Heart right ventricle (tissue), 16 donors: Measurements from ENCODE around the gene RBMS3. TPM values are rescaled to one million over a fixed set of nuclear protein-coding genes. Genes with fewer than 3 reads are reported as not detected.

Experiments
- ATAC-seq, 8 donors: fragments of 200-7000 bp; cut with Tn5 transposase; one replicate each; pipeline ENCODE4 v1.9.1; 2020; ENCODE audit warnings: mild to moderate bottlenecking in 8 of 8, moderate library complexity in 8 of 8, moderate number of reproducible peaks in 1 of 8
- DNase-seq, 2 donors: peaks; one replicate each; pipeline ENCODE4 v3.0.0-alpha.2; 2020
- H3K27ac ChIP-seq, 10 donors: fragments of 200-600 bp; sonication (generic) in 2 of 10; one replicate each; pipeline versions ENCODE4 v1.5.0 to v1.8.0; 2020 to 2022; ENCODE audit warnings: mild to moderate bottlenecking in 3 of 10
- H3K27me3 ChIP-seq, 7 donors: fragments of 200-600 bp; one replicate each; pipeline ENCODE4 v1.8.0; 2021 to 2022; ENCODE audit warnings: mild to moderate bottlenecking in 2 of 7
- H3K36me3 ChIP-seq, 9 donors: fragments of 200-600 bp; sonication (generic) in 1 of 9; one replicate each; pipeline versions ENCODE4 v1.5.0 to v1.8.0; 2020 to 2022; ENCODE audit warnings: mild to moderate bottlenecking in 2 of 9
- H3K4me1 ChIP-seq, 9 donors: fragments of 200-600 bp; sonication (generic) in 1 of 9; one replicate each; pipeline versions ENCODE4 v1.5.0 to v1.8.0; 2020 to 2022; ENCODE audit warnings: mild to moderate bottlenecking in 4 of 9
- H3K4me3 ChIP-seq, 10 donors: fragments of 200-600 bp; sonication (generic) in 2 of 10; one replicate each; pipeline versions ENCODE4 v1.5.0 to v1.8.0; 2020 to 2022; ENCODE audit warnings: mild to moderate bottlenecking in 7 of 10, moderate library complexity in 2 of 10
- H3K9me3 ChIP-seq, 11 donors: fragments of 200-600 bp in 10 of 11; sonication (generic) in 2 of 11; one replicate each; pipeline versions ENCODE4 v1.5.0 to v1.8.0; 2013 to 2022; ENCODE audit warnings: mild to moderate bottlenecking in 2 of 11, control low read depth in 1 of 11, moderate library complexity in 1 of 11
- WGBS, 2 donors: extraction: QIAGEN DNeasy Blood & Tissue Kit; methylation state at CpG; one replicate each; pipeline ENCODE4 v1.1.7; 2013; ENCODE audit warnings: inconsistent platforms in 1 of 2; 5-methylcytosine and 5-hydroxymethylcytosine counted together
- intact Hi-C, 10 donors: fragments of 100-400 bp; cut with DNase I; formaldehyde crosslinking; loops; one replicate each; pipeline versions ENCODE4 v1.11.1 to v1.14.2; 2022
- polyA plus RNA-seq, 2 donors: library from polyadenylated mRNA; stranded (reverse); fragments of 200-250 nt; gene quantifications; one replicate each; pipeline ENCODE4 v1.2.3, GENCODE V29; 2013
- total RNA-seq, 10 donors: library from RNA; stranded (reverse); fragmentation: NEBNext Ultra II Directional in 3 of 10; extraction: Animal tissue kit (Norgen Biotek cat#: 25700) in 3 of 10; gene quantifications; one replicate each; pipeline versions ENCODE4 v1.2.1 to v1.2.4, GENCODE V29; 2021 to 2023
- TF ChIP-seq, protein P1 (sequence below), 9 donors: fragments of 200-600 bp; sonication (generic) in 2 of 9; IDR thresholded peaks; one replicate each; pipeline versions ENCODE4 v1.5.0 to v1.8.0; 2021 to 2022; ENCODE audit warnings: antibody characterized with exemption in 9 of 9, mild to moderate bottlenecking in 5 of 9, moderate library complexity in 1 of 9
- donor health status: Arrhythmogenic right ventricular cardiomyopathy.
- donor health status: ischemic (EF 13 %, LVEDD 7.1; RV severe dilation, severe dysfunction).
- donor health status: healthy with polysubstance abuse.
- donor health status: DM: no; HTN: yes; CAD: no.
- donor health status: DM: no; HTN: no; CAD: no.
- donor health status: ischemic (EF 25% LVEDD 6.9; RV normal size, moderate dysfunction).
- donor health status: ischemic (EF 25% LVEDD 5.7; RV mildly dilated, moderate dysfunction).
- donor health status: healthy.
- donor health status: DM: yes; HTN: yes; CAD: no.
- donor health status: Ischemic cardiomyopathy.
- donor health status: ischemic (EF 35%, LVEDD 5.7; RV mildly dilated, moderate dysfunction).
- donor health status: nonischemic (EF 11% LVEDD 7.7; RV severe dilation, severe dysfunction).
- donor health status: DM: yes; HTN: yes; CAD: no.
- donor health status: PGD.
- donor health status: ischemic (EF 29% LVEDD 5.4; RV normal size, mild dysfunction).
- donor health status: nonischemic (EF 23%, LVEDD 6.1; RV moderate dilation, normal function).

RBMS3 gene
- total and polyA plus RNA-seq, 12 donors = 3.2 to 41.1 (median 26.4) TPM

DNA sequence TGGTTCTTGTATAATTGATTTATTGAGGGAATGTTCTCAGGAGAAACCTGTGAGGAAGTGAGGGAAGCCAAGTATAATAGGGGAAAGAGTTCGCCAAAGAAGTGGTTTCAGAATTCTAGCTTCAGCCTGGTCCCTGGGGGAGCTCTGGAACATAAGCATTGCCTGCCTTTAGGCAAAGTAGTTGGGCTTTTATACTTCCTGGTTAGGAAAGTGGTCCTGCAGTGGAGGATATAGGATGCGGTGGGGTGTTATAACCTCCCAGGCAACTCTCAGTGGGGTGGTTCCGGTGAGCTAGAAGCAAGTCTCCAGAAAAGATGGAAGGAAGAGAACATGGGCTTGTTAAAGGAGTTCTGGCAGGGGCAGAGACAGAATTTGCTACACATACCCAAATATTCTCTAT lies 22.7 kb upstream of the RBMS3 start:
- Histone ChIP-seq H3K4me3 (no peak overlapping the region), H3K36me3 (no peaks in the 10 kb centered on the region), H3K4me1 (peaks cover 0 to 3% (median 0%) of the 10 kb centered on the region in 9 donors), H3K9me3 (no peaks in the 10 kb centered on the region), H3K27me3 (no peaks in the 10 kb centered on the region), H3K27ac (no peak overlapping the region)
- no peak for ATAC-seq
- intact Hi-C loops = no loop called here
- 93% methylated on average over 3 of the region's 3 CpGs for WGBS, 2 donors
- no peak for DNase-seq
- TF ChIP-seq, protein P1, sequence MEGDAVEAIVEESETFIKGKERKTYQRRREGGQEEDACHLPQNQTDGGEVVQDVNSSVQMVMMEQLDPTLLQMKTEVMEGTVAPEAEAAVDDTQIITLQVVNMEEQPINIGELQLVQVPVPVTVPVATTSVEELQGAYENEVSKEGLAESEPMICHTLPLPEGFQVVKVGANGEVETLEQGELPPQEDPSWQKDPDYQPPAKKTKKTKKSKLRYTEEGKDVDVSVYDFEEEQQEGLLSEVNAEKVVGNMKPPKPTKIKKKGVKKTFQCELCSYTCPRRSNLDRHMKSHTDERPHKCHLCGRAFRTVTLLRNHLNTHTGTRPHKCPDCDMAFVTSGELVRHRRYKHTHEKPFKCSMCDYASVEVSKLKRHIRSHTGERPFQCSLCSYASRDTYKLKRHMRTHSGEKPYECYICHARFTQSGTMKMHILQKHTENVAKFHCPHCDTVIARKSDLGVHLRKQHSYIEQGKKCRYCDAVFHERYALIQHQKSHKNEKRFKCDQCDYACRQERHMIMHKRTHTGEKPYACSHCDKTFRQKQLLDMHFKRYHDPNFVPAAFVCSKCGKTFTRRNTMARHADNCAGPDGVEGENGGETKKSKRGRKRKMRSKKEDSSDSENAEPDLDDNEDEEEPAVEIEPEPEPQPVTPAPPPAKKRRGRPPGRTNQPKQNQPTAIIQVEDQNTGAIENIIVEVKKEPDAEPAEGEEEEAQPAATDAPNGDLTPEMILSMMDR (IDR thresholded peaks at IDR 0.05) = no peak

- Histone ChIP-seq H3K4me3 (no peak overlapping the region), H3K27me3 (no peaks in the 10 kb centered on the region), H3K36me3 (no peaks in the 10 kb centered on the region), H3K9me3 (no peaks in the 10 kb centered on the region), H3K27ac (no peak overlapping the region), H3K4me1 (no peaks in the 10 kb centered on the region)
- TF ChIP-seq, protein P1 (IDR thresholded peaks at IDR 0.05) = no peak
- ATAC-seq (no peak), DNase-seq (no peak)
- intact Hi-C loops = no loop called here
- 85 to 90% methylated on average over 2 of the region's 2 CpGs for WGBS, 2 donors
These were observed 19.8 kb upstream of the RBMS3 start for GRCh38 chr3:29261119-29261518.

DNA sequence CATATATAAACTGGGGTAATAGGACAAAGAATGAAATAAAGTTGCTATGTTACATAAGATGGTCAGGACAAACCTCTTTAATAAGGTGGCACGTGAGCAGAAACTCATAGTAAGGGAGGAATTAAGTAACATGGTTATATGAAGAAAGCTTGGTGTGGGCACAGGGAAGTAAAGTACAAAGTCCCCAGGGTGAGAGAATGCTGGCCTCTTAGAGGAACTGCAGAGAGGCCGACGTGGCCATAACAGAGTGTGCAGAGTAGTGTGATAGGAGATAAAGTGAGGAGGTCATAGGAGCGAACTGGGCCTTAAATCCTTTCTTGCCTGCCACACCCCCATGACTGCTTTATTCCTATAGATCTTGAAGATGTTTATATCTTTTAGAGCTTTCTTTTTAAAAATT lies 17.4 kb upstream of the RBMS3 start:
- Histone ChIP-seq H3K4me1 (no peaks in the 10 kb centered on the region), H3K36me3 (no peaks in the 10 kb centered on the region), H3K4me3 (no peak overlapping the region), H3K9me3 (no peaks in the 10 kb centered on the region), H3K27ac (no peak overlapping the region), H3K27me3 (no peaks in the 10 kb centered on the region)
- TF ChIP-seq, protein P1 (IDR thresholded peaks at IDR 0.05) = no peak
- intact Hi-C loops = no loop called here
- WGBS, 2 donors = 93 to 96% methylated on average over 4 of the region's 4 CpGs
- DNase-seq = no peak
- ATAC-seq = no peak

DNA sequence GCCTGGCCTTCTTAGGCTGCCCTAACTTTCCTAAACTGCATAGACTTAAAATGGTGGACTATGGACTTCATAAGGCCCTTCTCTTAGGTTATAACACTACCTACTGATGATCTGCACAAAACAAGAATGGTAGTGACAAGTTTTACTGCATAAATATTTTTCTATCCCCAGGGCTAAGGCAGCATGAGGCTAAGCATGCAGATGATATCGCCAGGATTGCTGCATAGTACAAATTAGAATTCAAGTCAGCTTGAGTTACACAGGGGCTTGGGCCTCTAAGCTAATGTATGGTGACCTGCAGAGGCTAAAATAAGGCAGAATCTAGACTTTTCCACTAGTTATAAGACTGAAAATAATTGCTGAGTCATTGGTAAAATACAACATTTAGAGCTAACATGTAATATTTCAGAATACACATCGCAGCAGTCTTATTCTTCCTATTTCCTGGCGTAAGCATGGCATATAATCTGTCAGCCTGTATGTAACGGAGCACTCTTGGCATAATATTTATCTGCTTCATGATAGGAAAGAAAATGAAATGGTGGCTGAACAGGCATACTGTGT lies 15.3 kb upstream of the RBMS3 start:
- Histone ChIP-seq H3K4me1 (no peaks in the 10 kb centered on the region), H3K9me3 (no peaks in the 10 kb centered on the region), H3K27me3 (no peaks in the 10 kb centered on the region), H3K4me3 (no peak overlapping the region), H3K27ac (no peak overlapping the region), H3K36me3 (no peaks in the 10 kb centered on the region)
- DNase-seq (no peak), ATAC-seq (no peak)
- 94 to 97% methylated on average over 4 of the region's 4 CpGs for WGBS, 2 donors
- TF ChIP-seq, protein P1 (IDR thresholded peaks at IDR 0.05) = no peak
- intact Hi-C loops = no loop called here
